GM21737 (cell line): ENCODE measurements around the gene YES1.

Source experiments
- ATAC-seq: cut with Tn5 transposase; IDR thresholded peaks from one replicate; pipeline ENCODE4 v1.9.1; 2021; ENCODE audit warnings: mild to moderate bottlenecking, moderate library complexity; ENCODE audit not compliant: unreplicated experiment

Gene YES1

GRCh38 chr18:811892-812375 is at the start of gene YES1:
Gene YES1 (minus strand): TSS chr18:812242. CDS start chr18:756827, 55,415 bp downstream.
- ATAC-seq = peak; percentile 55

DNA sequence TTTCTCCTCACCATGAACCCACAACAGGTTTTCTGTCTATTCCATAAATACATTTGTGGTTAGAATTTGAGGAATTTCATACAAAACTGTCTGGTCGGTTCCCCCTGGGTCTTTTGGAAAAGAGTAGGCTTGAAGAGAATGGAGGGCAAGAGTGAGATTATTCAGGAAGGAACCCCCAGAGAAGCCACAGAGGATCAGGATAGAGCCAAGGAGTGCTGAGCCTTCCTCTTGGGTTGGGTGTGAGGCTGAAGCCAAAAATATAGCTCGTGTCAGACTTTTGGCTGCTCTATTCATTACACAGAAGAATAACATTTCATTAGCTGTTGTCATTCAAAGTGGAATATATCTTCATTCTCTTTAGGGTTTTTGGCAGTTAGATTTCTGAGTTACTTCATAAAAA is 45.9 kb upstream of the YES1 start:
- ATAC-seq = no peak

- no peak for ATAC-seq
Measured at GRCh38 chr18:853471-853870, 41.4 kb upstream of the YES1 start.

- ATAC-seq = no peak
Measured at GRCh38 chr18:850960-851359, 38.9 kb upstream of the YES1 start.

DNA sequence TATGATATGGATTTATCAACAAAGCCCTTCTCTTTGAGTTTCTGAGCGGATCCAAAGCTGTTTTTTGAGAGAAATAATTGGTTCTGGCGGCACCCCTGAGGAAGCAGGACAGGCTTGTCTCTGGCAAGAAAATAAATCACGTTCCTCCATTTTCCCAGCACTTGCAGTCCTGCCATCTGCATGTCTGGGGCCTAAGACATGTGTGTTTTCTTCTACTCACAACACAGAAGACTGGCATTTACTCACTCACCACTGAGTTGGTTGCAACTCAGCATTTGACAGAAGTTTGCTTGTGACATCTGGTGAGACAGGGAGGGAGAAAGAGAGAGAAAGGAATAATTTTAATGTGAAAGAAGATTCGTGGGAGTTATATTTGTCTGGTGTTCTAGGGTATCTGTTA is 37.0 kb upstream of the YES1 start:
- ATAC-seq = no peak

GRCh38 chr18:848062-848861 is 36.2 kb upstream of the YES1 start:
- no peak for ATAC-seq

GRCh38 chr18:845152-845819 is 33.2 kb upstream of the YES1 start:
- no peak for ATAC-seq

DNA sequence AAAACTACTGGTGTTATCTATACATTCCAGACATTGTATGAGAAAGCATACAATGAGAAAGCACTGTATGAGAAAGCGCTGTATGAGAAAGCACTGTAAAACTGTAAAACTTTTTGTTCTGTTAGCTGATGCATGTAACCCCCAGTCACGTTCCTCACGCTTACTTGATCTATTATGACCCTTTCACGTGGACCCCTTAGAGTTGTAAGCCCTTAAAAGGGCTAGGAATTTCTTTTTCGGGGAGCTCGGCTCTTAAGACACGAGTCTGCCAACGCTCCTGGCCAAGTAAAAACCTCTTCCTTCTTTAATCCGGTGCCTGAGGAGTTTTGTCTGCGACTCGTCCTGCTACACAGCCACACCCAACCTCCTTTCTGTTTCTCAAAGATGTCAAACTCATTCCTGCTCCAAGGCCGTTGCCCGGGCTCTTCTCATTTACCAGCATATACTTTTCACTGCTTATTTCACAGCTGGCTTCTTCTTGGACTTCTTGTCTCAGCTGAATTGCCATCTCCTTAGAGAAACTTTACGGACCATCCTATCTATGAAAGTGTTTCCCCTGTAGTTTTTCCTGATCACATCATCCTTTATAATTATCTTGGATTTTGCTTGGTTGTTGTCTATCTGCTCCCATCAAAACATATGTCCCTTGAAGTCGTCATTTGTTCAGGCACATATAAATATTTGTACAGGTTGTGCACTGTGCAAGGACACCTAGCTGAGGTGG is 29.8 kb upstream of the YES1 start:
- no peak for ATAC-seq

GRCh38 chr18:840516-840915 is 28.5 kb upstream of the YES1 start:
- ATAC-seq = no peak

DNA sequence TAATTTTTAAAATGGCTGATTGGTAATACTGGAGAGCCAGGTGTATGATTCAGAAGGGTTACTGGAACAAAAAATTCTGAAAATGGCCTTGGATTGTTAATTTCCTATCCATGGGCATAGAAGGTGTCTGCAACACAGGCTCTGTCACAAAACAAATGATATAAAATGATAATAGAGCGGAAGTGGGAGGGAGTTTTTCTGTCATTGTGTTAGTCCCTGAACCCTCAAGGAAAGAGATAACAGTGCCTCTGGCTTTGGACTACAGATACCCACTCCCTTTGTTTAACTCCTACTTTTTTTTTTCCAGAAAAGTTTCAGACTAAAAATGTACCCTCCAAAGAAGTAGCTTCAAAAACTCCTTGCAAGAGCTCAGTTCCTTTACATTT is 28.0 kb upstream of the YES1 start:
- ATAC-seq = no peak

DNA sequence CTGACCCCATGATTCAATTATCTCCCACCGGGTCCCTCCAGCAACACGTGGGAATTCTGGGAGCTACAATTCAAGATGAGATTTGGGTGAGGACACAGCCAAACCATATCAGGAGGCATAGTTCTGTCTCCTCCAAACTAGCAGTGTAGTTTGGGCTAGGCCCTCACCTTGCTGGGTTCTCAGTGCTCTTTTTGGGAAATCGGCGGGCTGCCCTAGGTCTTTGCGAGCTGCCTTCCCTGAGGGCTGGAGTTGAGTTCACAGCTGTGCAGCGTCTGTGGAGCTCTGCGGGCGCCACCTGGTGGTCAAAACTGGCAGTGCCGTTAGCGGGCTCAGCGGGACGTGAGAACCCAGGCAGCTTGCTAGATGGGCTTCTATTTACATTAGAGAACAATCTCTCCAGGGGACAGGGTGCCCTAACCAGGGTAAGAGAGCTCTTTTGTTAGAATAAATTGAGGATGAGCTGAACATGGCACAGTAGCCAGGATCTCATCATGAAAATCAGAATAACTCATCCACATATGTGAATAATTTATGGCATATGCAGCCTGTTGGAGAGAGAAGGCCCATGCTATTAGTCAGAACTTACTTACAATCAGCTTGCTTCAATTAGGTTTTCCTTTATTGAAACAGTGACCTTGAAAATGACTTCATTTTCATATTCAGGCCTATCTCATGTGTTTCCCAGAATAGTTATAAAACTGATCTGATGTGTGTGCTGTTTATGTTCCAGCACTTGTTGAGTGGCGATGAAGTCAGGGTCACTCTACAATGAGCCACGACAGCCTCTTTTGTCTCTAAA is 27.4 kb upstream of the YES1 start:
- ATAC-seq = peak; percentile 99

GRCh38 chr18:837922-838321 is 25.9 kb upstream of the YES1 start:
- ATAC-seq = no peak

GRCh38 chr18:834082-834720 is 22.2 kb upstream of the YES1 start:
- no peak for ATAC-seq

DNA sequence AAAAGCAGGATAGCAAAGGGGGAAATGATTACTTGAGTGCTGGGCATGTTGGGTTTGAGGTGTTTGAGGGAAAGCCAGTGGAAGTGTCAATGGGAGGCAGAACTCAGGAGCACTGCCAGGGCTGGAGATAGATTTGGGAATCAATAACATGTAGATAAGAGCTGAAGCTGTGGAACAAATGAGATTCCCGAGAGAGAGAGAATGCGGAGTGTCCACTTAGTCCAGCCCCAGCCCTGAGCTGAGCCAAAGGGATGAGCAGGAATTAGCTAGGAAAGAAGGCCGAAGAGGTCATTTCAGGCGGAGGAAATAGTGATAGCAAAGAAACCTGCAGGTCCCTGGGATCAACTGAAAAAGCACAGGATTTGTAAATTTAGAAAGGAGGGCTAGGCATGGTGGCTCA is 21.2 kb upstream of the YES1 start:
- ATAC-seq = no peak

GRCh38 chr18:832085-832681 is 20.1 kb upstream of the YES1 start:
- ATAC-seq = no peak

GRCh38 chr18:830315-830901 is 18.4 kb upstream of the YES1 start:
- ATAC-seq = peak; percentile 68

DNA sequence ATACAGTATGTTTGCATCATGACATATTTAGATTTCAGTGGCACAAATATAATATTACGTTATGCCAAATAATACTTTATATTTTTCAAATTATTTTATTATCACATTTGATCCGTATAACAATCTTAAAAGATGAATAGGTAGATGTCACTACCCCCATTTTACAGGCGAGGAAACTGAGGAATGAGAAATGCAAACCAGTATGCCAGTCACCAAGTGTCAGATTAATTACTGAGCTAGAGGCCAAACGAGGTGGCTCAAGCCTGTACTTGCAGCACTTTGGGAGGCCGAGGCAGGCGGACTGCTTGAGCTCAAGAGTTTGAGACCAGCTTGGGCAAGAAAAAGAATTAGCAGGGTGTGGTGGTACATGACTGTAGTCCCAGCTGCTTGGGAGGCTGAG is 17.4 kb upstream of the YES1 start:
- no peak for ATAC-seq

DNA sequence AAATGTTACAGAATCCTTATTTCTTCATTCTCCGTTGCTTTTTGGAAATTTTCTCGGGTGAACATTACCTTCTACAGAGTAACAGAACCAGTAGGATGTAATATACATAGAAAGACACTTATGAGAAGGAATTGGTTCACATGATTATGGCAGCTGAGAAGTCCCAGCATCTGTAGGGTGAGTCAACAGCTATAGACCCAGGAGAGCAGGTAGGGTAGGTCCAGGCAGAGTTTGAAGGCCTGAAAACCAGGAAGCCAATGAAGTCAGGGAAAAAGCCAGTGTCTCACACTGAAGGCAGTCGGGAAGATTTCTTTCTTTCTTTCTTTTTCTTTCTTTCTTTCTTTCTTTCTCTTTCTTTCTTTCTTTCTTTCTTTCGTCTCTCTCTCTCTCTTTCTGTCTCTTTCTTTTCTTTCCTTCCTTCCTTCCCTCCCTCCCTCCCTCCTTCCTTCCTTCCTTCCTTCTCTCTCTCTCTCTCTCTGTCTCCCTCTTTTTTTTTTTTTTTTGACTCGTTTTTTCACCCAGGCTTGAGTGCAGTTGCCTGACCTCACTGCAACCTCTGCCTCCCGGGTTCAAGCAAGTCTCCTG is 15.1 kb upstream of the YES1 start:
- no peak for ATAC-seq

- ATAC-seq = no peak
Measured at GRCh38 chr18:825891-826585, 14.0 kb upstream of the YES1 start.
